K562 (cell line): ENCODE results near the gene ACHE. TPM values are rescaled to one million over a fixed set of nuclear protein-coding genes. Genes with fewer than 3 reads are reported as not detected.

Experiments used
- ARID2 ChIP-seq: fragments of 450-650 bp; IDR thresholded peaks from 2 replicates; pipeline ENCODE4 v1.6.1; 2017; ENCODE audit warnings: antibody characterized with exemption, mild to moderate bottlenecking
- BCL6 ChIP-seq: fragments of 250-450 bp; sonication (Bioruptor Pico); IDR thresholded peaks from 2 replicates; pipeline ENCODE4 v1.4.0; 2020
- BRF1 ChIP-seq: IDR thresholded peaks from 3 replicates; pipeline ENCODE4 v1.6.1; 2011; ENCODE audit warnings: borderline replicate concordance, mild to moderate bottlenecking; ENCODE audit not compliant: insufficient read length; ENCODE audit errors: extremely low read depth
- ELF2 ChIP-seq: fragments of 250-450 bp; sonication (Bioruptor Pico); IDR thresholded peaks from 2 replicates; pipeline ENCODE4 v1.5.0; 2021; ENCODE audit warnings: mild to moderate bottlenecking
- ETS2 ChIP-seq: IDR thresholded peaks from 2 replicates; pipeline ENCODE4 v1.6.1; 2016; ENCODE audit warnings: borderline replicate concordance, missing genetic modification characterization, mild to moderate bottlenecking, moderate library complexity, missing compliant biosample characterization; ENCODE audit not compliant: poor library complexity, severe bottlenecking
- GABPB1 ChIP-seq: sonication (generic); formaldehyde crosslinking; IDR thresholded peaks from 2 replicates; pipeline ENCODE4 v1.8.0; 2022; ENCODE audit warnings: mild to moderate bottlenecking, missing genetic modification reagents
- HNRNPUL1 ChIP-seq: fragments of 200-400 bp; formaldehyde crosslinking; IDR thresholded peaks from 2 replicates; pipeline ENCODE4 v1.6.1; 2017; ENCODE audit warnings: low read length
- KAT8 ChIP-seq: fragments of 450-650 bp; IDR thresholded peaks from 2 replicates; pipeline ENCODE4 v1.6.1; 2016; ENCODE audit warnings: low read depth, mild to moderate bottlenecking
- MBD1 ChIP-seq: fragments of 250-450 bp; sonication (Bioruptor Pico); IDR thresholded peaks from 2 replicates; pipeline ENCODE4 v1.8.0; 2022; ENCODE audit warnings: inconsistent platforms
- MYNN ChIP-seq, 2 experiments: sonication (generic); formaldehyde crosslinking in 1 of 2; IDR thresholded peaks; 2 replicates each; pipeline versions ENCODE4 v1.5.0 to v1.6.1; 2016 to 2020; ENCODE audit warnings: antibody characterized with exemption in 1 of 2, missing genetic modification reagents in 1 of 2
- PBX2 ChIP-seq, 2 experiments: IDR thresholded peaks in 1 of 2; conservative IDR thresholded peaks in 1 of 2; 2 replicates each; pipeline ENCODE4 v1.6.1; 2016; ENCODE audit warnings: low read depth in 2 of 2, mild to moderate bottlenecking in 1 of 2, missing compliant biosample characterization in 1 of 2, missing genetic modification characterization in 1 of 2, moderate library complexity in 1 of 2
- PCBP2 ChIP-seq: fragments of 200-400 bp; formaldehyde crosslinking; IDR thresholded peaks from 2 replicates; pipeline ENCODE4 v1.6.1; 2018; ENCODE audit warnings: low read length, low read depth, mild to moderate bottlenecking, moderate library complexity; ENCODE audit not compliant: poor library complexity, severe bottlenecking
- POLR2B ChIP-seq: fragments of 450-650 bp; IDR thresholded peaks from 2 replicates; pipeline ENCODE4 v1.6.1; 2018; ENCODE audit warnings: low read depth; ENCODE audit not compliant: partially characterized antibody
- RBM34 ChIP-seq: fragments of 200-400 bp; formaldehyde crosslinking; IDR thresholded peaks from 2 replicates; pipeline ENCODE4 v1.6.1; 2018; ENCODE audit warnings: low read length, borderline replicate concordance; ENCODE audit not compliant: insufficient read depth
- SLC30A9 ChIP-seq: fragments of 250-450 bp; sonication (Bioruptor Pico); IDR thresholded peaks from 2 replicates; pipeline ENCODE4 v1.8.0; 2022; ENCODE audit warnings: mild to moderate bottlenecking, moderate library complexity
- SRSF9 ChIP-seq: fragments of 200-400 bp; formaldehyde crosslinking; IDR thresholded peaks from 2 replicates; pipeline ENCODE4 v1.6.1; 2017; ENCODE audit warnings: low read depth, low read length, borderline replicate concordance
- TCF3 ChIP-seq: sonication (generic); formaldehyde crosslinking; IDR thresholded peaks from 2 replicates; pipeline ENCODE4 v1.4.0; 2020; ENCODE audit warnings: mild to moderate bottlenecking, missing genetic modification reagents
- ZNF232 ChIP-seq: sonication (generic); formaldehyde crosslinking; IDR thresholded peaks from 2 replicates; pipeline ENCODE4 v1.8.0; 2022; ENCODE audit warnings: mild to moderate bottlenecking, missing genetic modification reagents
- ZNF239 ChIP-seq: fragments of 250-450 bp; sonication (Bioruptor Pico); IDR thresholded peaks from 2 replicates; pipeline ENCODE4 v1.4.0; 2020; ENCODE audit warnings: mild to moderate bottlenecking
- ZNF277 ChIP-seq: fragments of 250-450 bp; sonication (Bioruptor Pico); IDR thresholded peaks from 2 replicates; pipeline ENCODE4 v1.8.0; 2022; ENCODE audit warnings: inconsistent platforms, mild to moderate bottlenecking, moderate library complexity, borderline replicate concordance
- ZNF41 ChIP-seq: fragments of 250-450 bp; sonication (Bioruptor Pico); conservative IDR thresholded peaks from 2 replicates; pipeline ENCODE4 v1.4.0; 2020; ENCODE audit warnings: mild to moderate bottlenecking
- polyA plus RNA-seq, 8 experiments: library from polyadenylated mRNA; depleted of rRNA in 4 of 8; stranded (reverse) in 5 of 8; unstranded in 3 of 8; fragments of >200 nt; fragmentation: Nextera tagmentation in 2 of 8; fragmentation: Illumina TruSeq in 1 of 8; extraction: Ambion mirVana in 2 of 8; extraction: Trizol in 1 of 8; gene quantifications; 2 replicates each; pipeline versions ENCODE4 v1.2.1 to v1.2.3, GENCODE V29; 2011 to 2014; ENCODE audit warnings: inconsistent platforms in 1 of 8, missing spikeins in 1 of 8
- total RNA-seq, 7 experiments: library from RNA; depleted of rRNA in 6 of 7; stranded (reverse); fragments of >200 nt in 6 of 7; fragmentation: Illumina TruSeq in 2 of 7; extraction: Trizol in 2 of 7; gene quantifications; 2 replicates each; pipeline versions ENCODE4 v1.2.1 to v1.2.3, GENCODE V29; 2011 to 2021; ENCODE audit warnings: low replicate concordance in 1 of 7

The ACHE gene
- total and polyA plus RNA-seq, 9 of the 15 experiments (the other 6 are each of a cell fraction or from before 2014, with no cell fraction given) = 0.04 to 8.8 (median 1.9) TPM

- no peak for TF ChIP-seq ELF2 (CRISPR knock-in tag)
- peak; percentile 52; the same call in 1 of the 2 replicates for TF ChIP-seq ZNF232
- no peak for TF ChIP-seq ZNF41
- no peak for TF ChIP-seq ETS2 (tag)
- no peak for TF ChIP-seq HNRNPUL1
- TF ChIP-seq SRSF9 = no peak
- TF ChIP-seq SLC30A9 = no peak
- TF ChIP-seq GABPB1 = 0 out of 2 replicates have a peak, but pooled peaks have one; percentile 22
- TF ChIP-seq ZNF239 = no peak
- no peak for TF ChIP-seq ARID2
- no peak for TF ChIP-seq BCL6
- no peak for TF ChIP-seq RBM34
- TF ChIP-seq TCF3 (CRISPR knock-in tag) = no peak; the same call in 1 of the 2 replicates
- TF ChIP-seq KAT8 = no peak
- no peak for TF ChIP-seq PBX2 (CRISPR knock-in tag; IDR thresholded peaks at IDR 0.05; ENCODE audit: low read depth)
- TF ChIP-seq PBX2 (tag; conservative IDR thresholded peaks at IDR 0.05; ENCODE audit: low read depth) = no peak
- no peak for TF ChIP-seq PCBP2
- no peak for TF ChIP-seq MYNN (IDR thresholded peaks at IDR 0.05)
- TF ChIP-seq MYNN (CRISPR knock-in tag; IDR thresholded peaks at IDR 0.05) = no peak
- TF ChIP-seq MBD1 (CRISPR knock-in tag) = no peak
- no peak for TF ChIP-seq BRF1
- TF ChIP-seq POLR2B = no peak
- no peak for TF ChIP-seq ZNF277 (CRISPR knock-in tag)
Measured at GRCh38 chr7:100895956-100896731, 456 bp upstream of the ACHE start (continued).
